Measurements from ENCODE around the gene DOCK1.
"Not testable (repeated sequence)": the region's sequence is repeated elsewhere in the genome, so short reads cannot be mapped to it uniquely, and the experiment has no call there.

DOCK1 gene

DNA sequence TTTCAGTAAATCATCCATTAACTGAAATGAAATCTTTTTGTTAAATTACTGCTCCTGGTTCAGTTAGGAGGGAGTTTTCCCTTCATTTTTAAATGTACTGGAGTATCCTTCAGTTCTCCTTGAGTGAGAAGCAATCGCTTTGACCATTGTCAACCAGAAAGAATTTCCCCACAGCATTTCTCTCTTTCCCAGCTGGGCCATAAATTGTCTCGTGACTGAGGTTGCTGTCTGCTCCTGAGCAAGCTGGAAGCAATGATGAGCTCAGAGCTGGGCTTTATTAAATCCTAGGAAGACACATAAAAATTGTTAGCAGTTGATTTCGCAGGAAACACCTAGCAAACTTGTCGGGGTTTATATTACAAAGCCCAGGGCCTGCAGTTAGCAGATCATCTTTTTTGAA, 393.2 kb downstream of the DOCK1 start:
- in situ Hi-C loops (cut with MboI; ENCODE audit: low sequenced_read_pairs), result no loop called here

DNA sequence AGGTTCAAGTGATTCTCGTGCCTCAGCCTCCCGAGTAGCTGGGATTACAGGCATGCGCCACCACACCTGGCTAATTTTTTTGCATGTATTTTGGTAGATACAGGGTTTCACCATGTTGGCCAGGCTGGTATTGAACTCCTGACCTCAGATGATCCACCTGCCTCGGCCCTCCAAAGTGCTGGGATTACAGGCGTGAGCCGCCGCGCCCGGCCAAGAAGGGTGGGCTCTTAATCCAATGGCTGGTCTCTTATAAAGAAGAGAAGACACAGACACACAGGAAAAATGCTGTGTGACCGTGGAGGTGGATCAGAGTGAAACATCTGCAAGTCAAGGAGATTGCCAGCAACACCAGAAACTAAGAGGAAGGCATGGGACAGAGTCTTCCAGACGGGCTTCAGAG, 394.0 kb downstream of the DOCK1 start:
- in situ Hi-C loops (cut with MboI; ENCODE audit: low sequenced_read_pairs), result not testable (repeated sequence)

GRCh38 chr10:127299956-127300689, 394.9 kb downstream of the DOCK1 start:
- in situ Hi-C loops (cut with MboI; ENCODE audit: low sequenced_read_pairs), result no loop called here

- in situ Hi-C loops (cut with MboI; ENCODE audit: low sequenced_read_pairs), result no loop called here
Measured at GRCh38 chr10:127300868-127301321, 395.7 kb downstream of the DOCK1 start.

GRCh38 chr10:127302343-127302742, 397.1 kb downstream of the DOCK1 start:
- in situ Hi-C loops (cut with MboI; ENCODE audit: low sequenced_read_pairs), result no loop called here

- in situ Hi-C loops (cut with MboI; ENCODE audit: low sequenced_read_pairs), result no loop called here
Measured at GRCh38 chr10:127303105-127303504, 397.9 kb downstream of the DOCK1 start.

DNA sequence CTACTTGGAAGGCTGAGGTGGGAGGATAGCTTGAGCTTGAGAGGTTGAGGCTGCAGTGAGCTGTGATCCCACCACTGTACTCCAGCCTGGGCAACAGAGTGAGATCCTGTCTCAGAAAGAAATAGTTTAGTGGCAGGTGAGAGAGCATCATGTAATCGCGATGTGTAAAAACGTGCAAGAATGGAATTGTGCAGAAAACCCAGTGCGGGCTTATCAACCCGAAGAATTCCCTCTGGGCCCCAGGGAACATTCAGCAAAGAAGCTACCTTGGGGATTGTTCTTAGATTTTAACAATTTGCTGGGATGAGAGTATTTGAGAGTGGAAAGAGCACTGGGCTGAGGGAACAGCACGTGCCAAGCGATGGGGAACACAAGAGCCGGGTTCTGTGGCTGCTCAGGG, 398.5 kb downstream of the DOCK1 start:
- in situ Hi-C loops (cut with MboI; ENCODE audit: low sequenced_read_pairs), result no loop called here

- in situ Hi-C loops (cut with MboI; ENCODE audit: low sequenced_read_pairs), result no loop called here
Measured at GRCh38 chr10:127306479-127306878, 401.3 kb downstream of the DOCK1 start.

DNA sequence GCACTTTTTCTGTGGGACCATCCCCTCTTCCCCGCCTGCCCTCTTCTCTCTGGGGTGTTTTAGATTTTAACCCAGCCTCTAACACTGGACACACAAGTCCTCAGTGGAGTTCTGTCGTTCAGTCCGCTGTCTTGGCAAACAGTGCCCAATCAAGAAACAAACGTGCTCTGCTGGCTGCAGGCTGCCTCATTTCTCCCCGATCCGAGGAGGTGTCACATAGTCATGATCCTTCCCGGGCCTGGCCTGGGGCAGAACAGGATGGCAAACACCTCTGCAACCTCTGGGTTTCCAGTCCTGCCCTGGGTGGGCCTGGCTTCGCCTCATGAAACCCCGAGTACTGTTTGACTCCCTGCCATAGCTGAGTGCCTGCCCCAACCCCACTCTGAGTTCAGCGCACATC, 402.1 kb downstream of the DOCK1 start:
- in situ Hi-C loops (cut with MboI; ENCODE audit: low sequenced_read_pairs), result no loop called here

DNA sequence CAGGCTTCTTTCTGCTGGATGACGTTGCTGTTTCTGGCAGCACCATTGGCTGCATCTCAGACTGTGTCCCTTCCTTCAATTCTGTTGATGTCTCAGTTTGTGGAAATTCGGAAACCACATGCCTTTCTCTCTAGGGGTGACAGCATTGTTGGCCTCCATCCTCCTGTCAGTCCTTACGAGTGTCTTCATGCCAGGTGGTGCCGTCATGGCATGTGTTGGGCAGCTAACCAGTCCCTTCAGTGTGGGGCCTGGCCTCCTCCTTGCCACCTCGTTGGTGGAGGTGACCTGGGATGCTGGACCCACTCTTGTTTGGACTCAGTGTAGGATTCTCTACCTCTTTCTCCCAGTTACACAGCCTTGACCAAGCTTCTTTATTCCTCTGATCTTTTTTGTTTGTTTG, 402.8 kb downstream of the DOCK1 start:
- in situ Hi-C loops (cut with MboI; ENCODE audit: low sequenced_read_pairs), result no loop called here

- in situ Hi-C loops (cut with MboI; ENCODE audit: low sequenced_read_pairs), result not testable (repeated sequence)
Measured at GRCh38 chr10:127309619-127310018, 404.4 kb downstream of the DOCK1 start.

DNA sequence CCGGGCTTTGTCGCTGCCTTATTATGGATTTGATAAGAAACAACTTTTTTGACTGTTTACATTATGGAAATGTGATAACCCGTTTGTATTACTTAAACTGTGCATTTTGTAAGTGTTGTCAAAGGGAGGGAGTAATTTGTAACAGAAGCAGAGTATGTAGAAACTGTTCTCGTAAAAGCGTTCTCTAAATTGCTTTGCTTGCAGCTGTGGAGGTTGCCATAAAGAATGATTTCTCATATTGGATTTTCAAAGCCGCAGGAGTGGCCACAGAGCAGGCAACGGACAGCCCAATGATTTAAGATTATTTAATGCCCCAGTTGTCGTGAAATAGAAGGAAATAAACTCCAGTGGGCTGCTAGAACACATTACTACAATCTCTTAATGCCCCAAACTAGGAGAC, 405.2 kb downstream of the DOCK1 start:
- in situ Hi-C loops (cut with MboI; ENCODE audit: low sequenced_read_pairs), result no loop called here

DNA sequence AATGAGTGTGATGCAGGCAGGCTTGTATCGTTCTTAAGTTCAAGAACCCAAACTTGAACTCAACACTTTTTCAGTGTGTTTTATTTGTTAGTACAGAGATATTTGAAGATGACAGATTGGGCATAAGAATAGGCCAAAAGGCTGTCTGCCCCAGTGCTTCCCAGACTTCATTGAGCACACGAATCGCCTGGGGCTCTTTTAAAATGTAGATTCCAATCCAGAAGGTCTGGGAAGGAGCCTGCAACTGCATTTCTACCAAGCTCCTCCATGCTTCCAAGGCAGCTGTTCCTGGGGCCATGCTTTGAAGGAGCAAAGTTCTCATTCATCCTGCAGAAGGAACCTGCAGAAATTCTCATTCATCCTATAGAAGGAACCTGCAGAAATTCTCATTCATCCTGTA, 405.7 kb downstream of the DOCK1 start:
- in situ Hi-C loops (cut with MboI; ENCODE audit: low sequenced_read_pairs), result no loop called here

GRCh38 chr10:127313996-127314700, 408.9 kb downstream of the DOCK1 start:
- in situ Hi-C loops (cut with MboI; ENCODE audit: low sequenced_read_pairs), result no loop called here

- in situ Hi-C loops (cut with MboI; ENCODE audit: low sequenced_read_pairs), result no loop called here
Measured at GRCh38 chr10:127314797-127315196, 409.6 kb downstream of the DOCK1 start.

GRCh38 chr10:127315888-127316287, 410.7 kb downstream of the DOCK1 start:
- in situ Hi-C loops (cut with MboI; ENCODE audit: low sequenced_read_pairs), result no loop called here

DNA sequence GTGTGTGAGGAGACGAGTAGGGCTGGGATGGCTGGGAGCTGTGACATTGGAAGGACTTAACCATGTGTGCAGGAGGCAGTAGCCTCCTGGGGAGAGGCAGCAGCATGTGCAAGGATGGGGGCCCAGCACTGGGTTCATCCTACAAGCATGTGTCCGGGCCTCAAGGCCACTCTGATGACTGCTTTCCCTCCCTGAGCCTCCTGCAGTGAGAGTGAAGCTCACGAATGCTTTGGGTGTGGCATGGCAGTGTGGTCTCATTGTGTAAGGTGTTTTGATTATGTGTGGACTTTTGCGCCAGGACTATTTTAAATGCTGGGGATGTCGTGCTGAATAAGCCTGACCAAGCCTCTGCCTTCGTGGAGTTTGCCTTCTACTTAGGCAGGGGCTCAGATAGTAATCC, 413.2 kb downstream of the DOCK1 start:
- in situ Hi-C loops (cut with MboI; ENCODE audit: low sequenced_read_pairs), result no loop called here

DNA sequence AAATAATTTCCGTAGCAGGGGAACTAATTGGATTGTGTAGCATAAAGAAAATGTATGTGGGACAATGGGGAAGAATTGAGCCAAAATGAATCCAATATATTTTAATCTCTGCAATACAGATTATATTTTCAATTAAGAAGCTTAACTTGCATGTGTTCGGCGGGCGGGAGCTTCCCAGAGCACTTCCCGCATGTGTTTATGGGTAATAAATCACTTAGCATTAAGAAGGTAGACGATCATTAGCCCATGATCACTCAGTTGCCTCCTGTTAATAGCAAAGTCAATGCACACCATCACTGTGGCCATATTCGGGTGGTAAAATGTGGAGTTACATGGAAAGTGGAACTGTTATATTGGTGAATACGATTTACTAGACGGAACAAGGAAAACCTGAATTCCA, 414.0 kb downstream of the DOCK1 start:
- in situ Hi-C loops (cut with MboI; ENCODE audit: low sequenced_read_pairs), result no loop called here

- in situ Hi-C loops (cut with MboI; ENCODE audit: low sequenced_read_pairs), result no loop called here
Measured at GRCh38 chr10:127319691-127320090, 414.5 kb downstream of the DOCK1 start.

DNA sequence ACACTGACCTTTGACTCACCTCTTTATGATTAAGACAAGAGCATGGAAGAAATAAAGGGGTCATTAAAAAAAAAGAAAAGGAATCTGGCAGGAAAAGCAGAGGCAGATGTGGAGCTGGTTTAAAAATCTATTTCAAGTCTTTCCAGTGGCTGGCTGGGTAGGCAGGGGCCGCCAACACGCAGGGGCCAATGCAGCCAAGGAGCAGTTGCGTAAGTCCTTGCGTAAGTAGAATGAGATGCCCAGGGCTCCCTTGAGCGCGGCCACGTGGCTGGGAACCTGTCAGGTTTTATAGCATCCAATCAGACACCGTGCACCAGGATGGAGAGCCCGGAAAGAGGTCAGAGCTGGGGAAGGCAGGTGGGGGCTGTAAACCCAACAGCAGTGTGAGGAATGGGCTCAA, 414.9 kb downstream of the DOCK1 start:
- in situ Hi-C loops (cut with MboI; ENCODE audit: low sequenced_read_pairs), result no loop called here

GRCh38 chr10:127322286-127322685, 417.1 kb downstream of the DOCK1 start:
- in situ Hi-C loops (cut with MboI; ENCODE audit: low sequenced_read_pairs), result no loop called here

- in situ Hi-C loops (cut with MboI; ENCODE audit: low sequenced_read_pairs), result no loop called here
Measured at GRCh38 chr10:127325506-127325905, 420.3 kb downstream of the DOCK1 start.
